Activated T-cell treated with anti-CD3 and anti-CD28 coated beads, Interleukin-2, amount 50 U/mL, for 48 hours (primary cell): ENCODE results near the gene ELAVL1.
A peak's percentile ranks its signal among the peaks of the same experiment; 100 is the strongest.
"Not testable (repeated sequence)": the region's sequence is repeated elsewhere in the genome, so short reads cannot be mapped to it uniquely, and the experiment has no call there.

Source experiments
- DNase-seq, 2 experiments: peaks; one replicate each; pipeline ENCODE4 v3.0.0-alpha.2; 2020

Gene ELAVL1

GRCh38 chr19:7968008-7968795, 37.2 kb downstream of the ELAVL1 start:
- DNase-seq: no peak

GRCh38 chr19:7965921-7966665, 39.3 kb downstream of the ELAVL1 start:
- DNase-seq: no peak

GRCh38 chr19:7965259-7965841, 40.1 kb downstream of the ELAVL1 start:
- no peak for DNase-seq

- DNase-seq: no peak
These were observed 41.9 kb downstream of the ELAVL1 start for GRCh38 chr19:7963566-7963965.

GRCh38 chr19:7962644-7963268, 42.7 kb downstream of the ELAVL1 start:
- no peak for DNase-seq

GRCh38 chr19:7961920-7962626, 43.4 kb downstream of the ELAVL1 start:
- DNase-seq: no peak

- DNase-seq: not testable (repeated sequence)
These were observed 44.4 kb downstream of the ELAVL1 start for GRCh38 chr19:7961082-7961481.

- no peak for DNase-seq
These were observed 46.2 kb downstream of the ELAVL1 start for GRCh38 chr19:7959211-7959610.

- DNase-seq: no peak
These were observed 49.7 kb downstream of the ELAVL1 start for GRCh38 chr19:7955696-7956095.

- DNase-seq: no peak
These were observed 51.9 kb downstream of the ELAVL1 start for GRCh38 chr19:7953576-7953975.

GRCh38 chr19:7953060-7953459, 52.4 kb downstream of the ELAVL1 start:
- no peak for DNase-seq

- no peak for DNase-seq
These were observed 57.5 kb downstream of the ELAVL1 start for GRCh38 chr19:7947939-7948338.

- DNase-seq: peak; percentile 92 to 95
These were observed 61.2 kb downstream of the ELAVL1 start for GRCh38 chr19:7944177-7944761.

- DNase-seq: peak; percentile 98 to 99
These were observed 61.8 kb downstream of the ELAVL1 start, which contains the start of gene TIMM44 for GRCh38 chr19:7943444-7944176. TIMM44 (minus strand) TSS chr19:7943666; CDS start chr19:7943651, 15 bp downstream.

GRCh38 chr19:7942981-7943443, 62.4 kb downstream of the ELAVL1 start:
- no peak for DNase-seq

GRCh38 chr19:7941895-7942596, 63.4 kb downstream of the ELAVL1 start:
- no peak for DNase-seq

GRCh38 chr19:7940841-7941240, 64.6 kb downstream of the ELAVL1 start:
- no peak for DNase-seq

- no peak for DNase-seq
These were observed 70.7 kb downstream of the ELAVL1 start for GRCh38 chr19:7934766-7935165.

- DNase-seq: no peak
These were observed 71.4 kb downstream of the ELAVL1 start for GRCh38 chr19:7933828-7934725.

GRCh38 chr19:7933411-7933810, 72.0 kb downstream of the ELAVL1 start:
- DNase-seq: no peak
